Measurements from ENCODE around the gene PIP4P1.
"Not testable (repeated sequence)": the region's sequence is repeated elsewhere in the genome, so short reads cannot be mapped to it uniquely, and the experiment has no call there.

The PIP4P1 gene

GRCh38 chr14:20478894-20479293 is 17.7 kb upstream of the PIP4P1 start:
- DNase-seq (ENCODE audit: low read depth, low spot score), result no peak
- no peak overlapping the region for H3K4me3 ChIP-seq (ENCODE audit: low read length)

- DNase-seq (ENCODE audit: low read depth, low spot score), result peak; percentile 94
- H3K4me3 ChIP-seq (ENCODE audit: low read length), result peak overlapping the region; percentile 1; the same call in 1 of the 2 replicates
These were observed 16.1 kb upstream of the PIP4P1 start for GRCh38 chr14:20477211-20477876.

- peak overlapping the region; percentile 18 for H3K4me3 ChIP-seq (ENCODE audit: low read length)
- DNase-seq (ENCODE audit: low read depth, low spot score), result no peak
These were observed 15.5 kb upstream of the PIP4P1 start for GRCh38 chr14:20476776-20477175.

GRCh38 chr14:20472536-20473169 is 11.4 kb upstream of the PIP4P1 start:
- no peak for DNase-seq (ENCODE audit: low read depth, low spot score)
- H3K4me3 ChIP-seq (ENCODE audit: low read length), result no peak overlapping the region

GRCh38 chr14:20470603-20470901 is 9.3 kb upstream of the PIP4P1 start:
- H3K4me3 ChIP-seq (ENCODE audit: low read length), result peak overlapping the region; percentile 98
- no peak for DNase-seq (ENCODE audit: low read depth, low spot score)

- DNase-seq (ENCODE audit: low read depth, low spot score), result no peak
- peak overlapping the region; percentile 98 for H3K4me3 ChIP-seq (ENCODE audit: low read length)
These were observed 8.8 kb upstream of the PIP4P1 start for GRCh38 chr14:20469890-20470602.

GRCh38 chr14:20469242-20469889 is 8.1 kb upstream of the PIP4P1 start, which contains the start of gene PNP:
Gene PNP (plus strand): TSS chr14:20469406. CDS start chr14:20469525, 119 bp downstream.
- peak within 1 kb of the TSS; percentile 98 for H3K4me3 ChIP-seq (ENCODE audit: low read length)
- peak; percentile 91 for DNase-seq (ENCODE audit: low read depth, low spot score)

- no peak for DNase-seq (ENCODE audit: low read depth, low spot score)
- H3K4me3 ChIP-seq (ENCODE audit: low read length), result peak overlapping the region; percentile 98
These were observed 7.6 kb upstream of the PIP4P1 start for GRCh38 chr14:20468764-20469241.

GRCh38 chr14:20460458-20461224 is 593 bp downstream of the PIP4P1 start:
- DNase-seq (ENCODE audit: low read depth, low spot score), result no peak
- H3K4me3 ChIP-seq (ENCODE audit: low read length), result peak overlapping the region; percentile 90

- DNase-seq (ENCODE audit: low read depth, low spot score), result no peak
These were observed 3.0 kb downstream of the PIP4P1 start for GRCh38 chr14:20458031-20458789.

GRCh38 chr14:20456971-20457370 is 4.3 kb downstream of the PIP4P1 start:
- no peak overlapping the region for H3K4me3 ChIP-seq (ENCODE audit: low read length)
- DNase-seq (ENCODE audit: low read depth, low spot score), result no peak

More at GRCh38 chr14:20458031-20458789, 3.0 kb downstream of the PIP4P1 start:
- no peak overlapping the region for H3K4me3 ChIP-seq (ENCODE audit: low read length)

- peak overlapping the region; percentile 97 for H3K4me3 ChIP-seq (ENCODE audit: low read length)
- DNase-seq (ENCODE audit: low read depth, low spot score), result no peak
These were observed 5.6 kb downstream of the PIP4P1 start for GRCh38 chr14:20455355-20456300.

GRCh38 chr14:20454516-20455354 is 6.5 kb downstream of the PIP4P1 start, which contains the start of the genes APEX1 and OSGEP:
Gene APEX1 (plus strand): TSS chr14:20455226. CDS start chr14:20455646, 420 bp downstream.
Gene OSGEP (minus strand): TSS chr14:20454812. CDS start chr14:20454683, 129 bp downstream.
- DNase-seq (ENCODE audit: low read depth, low spot score), result peak; percentile 99
- peak within 1 kb of the TSS; percentile 97 for H3K4me3 ChIP-seq (ENCODE audit: low read length)

GRCh38 chr14:20452831-20453230 is 8.4 kb downstream of the PIP4P1 start:
- not testable (repeated sequence) for DNase-seq (ENCODE audit: low read depth, low spot score)

GRCh38 chr14:20446889-20447288 is 14.3 kb downstream of the PIP4P1 start:
- no peak for DNase-seq (ENCODE audit: low read depth, low spot score)
- no peak overlapping the region for H3K4me3 ChIP-seq (ENCODE audit: low read length)

More at GRCh38 chr14:20452831-20453230, 8.4 kb downstream of the PIP4P1 start:
- H3K4me3 ChIP-seq (ENCODE audit: low read length), result not testable (repeated sequence)

GRCh38 chr14:20443650-20444049 is 17.6 kb downstream of the PIP4P1 start:
- H3K4me3 ChIP-seq (ENCODE audit: low read length); DNase-seq (ENCODE audit: low read depth, low spot score): not testable (repeated sequence)

All from Jurkat, Clone E6-1 (cell line).